ENCODE data around the gene HLCS.

HLCS gene

DNA sequence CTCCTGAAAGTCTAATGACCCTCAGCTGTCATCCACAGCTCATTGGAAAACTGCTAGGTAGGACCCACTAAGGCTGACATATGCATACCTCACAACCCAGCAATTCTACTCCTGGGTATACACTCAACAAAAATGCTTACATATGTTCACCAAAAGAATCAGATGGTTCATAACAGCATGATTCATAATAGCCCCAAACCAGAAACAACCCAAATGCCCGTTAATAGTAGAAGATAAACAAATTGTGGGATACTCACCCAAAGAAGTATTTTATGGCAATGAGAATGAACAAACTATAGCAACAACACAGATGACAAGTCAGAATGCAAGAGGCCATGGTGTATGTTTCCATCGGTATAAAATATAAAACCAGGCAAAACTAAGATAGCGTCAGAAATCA, 124.6 kb downstream of the HLCS start:
- H3K36me3 ChIP-seq (ENCODE audit: low read length) = no peaks in the 10 kb centered on the region
- no peak overlapping the region for H2AFZ ChIP-seq (ENCODE audit: low read depth, low read length, severe bottlenecking)
- TF ChIP-seq EZH2phosphoT487 (conservative IDR thresholded peaks at IDR 0.05; ENCODE audit: low read length) = no peak
- TF ChIP-seq, protein P1, sequence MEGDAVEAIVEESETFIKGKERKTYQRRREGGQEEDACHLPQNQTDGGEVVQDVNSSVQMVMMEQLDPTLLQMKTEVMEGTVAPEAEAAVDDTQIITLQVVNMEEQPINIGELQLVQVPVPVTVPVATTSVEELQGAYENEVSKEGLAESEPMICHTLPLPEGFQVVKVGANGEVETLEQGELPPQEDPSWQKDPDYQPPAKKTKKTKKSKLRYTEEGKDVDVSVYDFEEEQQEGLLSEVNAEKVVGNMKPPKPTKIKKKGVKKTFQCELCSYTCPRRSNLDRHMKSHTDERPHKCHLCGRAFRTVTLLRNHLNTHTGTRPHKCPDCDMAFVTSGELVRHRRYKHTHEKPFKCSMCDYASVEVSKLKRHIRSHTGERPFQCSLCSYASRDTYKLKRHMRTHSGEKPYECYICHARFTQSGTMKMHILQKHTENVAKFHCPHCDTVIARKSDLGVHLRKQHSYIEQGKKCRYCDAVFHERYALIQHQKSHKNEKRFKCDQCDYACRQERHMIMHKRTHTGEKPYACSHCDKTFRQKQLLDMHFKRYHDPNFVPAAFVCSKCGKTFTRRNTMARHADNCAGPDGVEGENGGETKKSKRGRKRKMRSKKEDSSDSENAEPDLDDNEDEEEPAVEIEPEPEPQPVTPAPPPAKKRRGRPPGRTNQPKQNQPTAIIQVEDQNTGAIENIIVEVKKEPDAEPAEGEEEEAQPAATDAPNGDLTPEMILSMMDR (IDR thresholded peaks at IDR 0.05; ENCODE audit: insufficient read depth, low read length, poor library complexity, severe bottlenecking) = no peak
- no peaks in the 10 kb centered on the region for H3K9me2 ChIP-seq (replicated peaks; ENCODE audit: insufficient read depth, low read length)
- H3K79me2 ChIP-seq (ENCODE audit: insufficient read depth, low read length) = no peaks in the 10 kb centered on the region
- no peak overlapping the region for H3K4me2 ChIP-seq (ENCODE audit: low read depth, low read length, poor library complexity, severe bottlenecking)
- H4K20me1 ChIP-seq (ENCODE audit: low read depth, low read length) = no peaks in the 10 kb centered on the region
- H3K9me3 ChIP-seq (ENCODE audit: insufficient read depth, low read length) = no peaks in the 10 kb centered on the region
- H3K27ac ChIP-seq (ENCODE audit: low read depth, low read length) = no peak overlapping the region
- no peaks in the 10 kb centered on the region for H3F3A ChIP-seq (ENCODE audit: insufficient read depth)
- H3K4me3 ChIP-seq (ENCODE audit: insufficient read depth, low read length, poor library complexity, severe bottlenecking) = no peak overlapping the region
- H3K9ac ChIP-seq (ENCODE audit: low read length) = no peak overlapping the region
- H3K27me3 ChIP-seq (ENCODE audit: low read length) = no peaks in the 10 kb centered on the region

DNA sequence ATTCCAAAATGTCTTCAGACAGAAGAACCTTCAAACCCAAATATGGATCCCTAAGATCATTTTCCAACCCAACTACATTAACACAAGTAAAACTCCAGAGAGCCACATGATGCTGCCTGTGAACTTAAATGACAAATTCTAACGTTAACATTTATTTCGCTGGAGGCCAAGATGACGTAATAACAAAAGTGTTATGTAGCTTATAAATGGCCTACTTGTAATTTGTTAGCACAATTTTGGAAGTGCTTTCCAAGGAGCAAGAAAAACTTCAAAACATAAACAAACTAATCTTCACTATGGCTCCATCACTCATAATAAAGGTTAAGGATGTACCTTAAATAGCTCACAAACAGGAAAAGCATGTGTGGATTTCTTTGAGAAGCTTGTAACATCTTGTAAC, 126.7 kb downstream of the HLCS start:
- TF ChIP-seq EZH2phosphoT487 (conservative IDR thresholded peaks at IDR 0.05; ENCODE audit: low read length) = no peak
- TF ChIP-seq, protein P1 (IDR thresholded peaks at IDR 0.05; ENCODE audit: insufficient read depth, low read length, poor library complexity, severe bottlenecking) = no peak
- H2AFZ ChIP-seq (ENCODE audit: low read depth, low read length, severe bottlenecking) = no peak overlapping the region
- H3K79me2 ChIP-seq (ENCODE audit: insufficient read depth, low read length) = no peaks in the 10 kb centered on the region

DNA sequence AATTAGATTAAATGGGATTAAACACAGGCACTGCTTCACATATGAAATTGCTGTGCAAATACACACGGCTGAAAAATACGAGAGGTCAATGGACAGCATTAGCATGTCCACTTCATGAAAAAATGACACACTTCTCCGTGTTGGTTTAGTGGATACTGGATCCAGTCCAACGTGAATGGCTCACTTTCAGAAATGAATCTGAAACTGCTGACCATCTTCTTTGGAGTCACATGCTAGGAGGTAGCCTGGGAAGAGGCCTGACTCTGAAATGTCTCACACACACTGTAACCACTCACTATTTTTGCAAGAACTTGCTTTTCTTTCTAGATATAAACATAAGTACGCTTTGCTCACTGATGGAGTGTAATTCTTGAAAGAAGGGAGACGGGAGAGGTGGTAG, 127.3 kb downstream of the HLCS start:
- no peak for TF ChIP-seq EZH2phosphoT487 (conservative IDR thresholded peaks at IDR 0.05; ENCODE audit: low read length)
- TF ChIP-seq, protein P1 (IDR thresholded peaks at IDR 0.05; ENCODE audit: insufficient read depth, low read length, poor library complexity, severe bottlenecking) = no peak
- Histone ChIP-seq H3K9me2 (replicated peaks; ENCODE audit: insufficient read depth, low read length) (no peaks in the 10 kb centered on the region), H3K9ac (ENCODE audit: low read length) (no peak overlapping the region), H3K9me3 (ENCODE audit: insufficient read depth, low read length) (no peaks in the 10 kb centered on the region), H3K79me2 (ENCODE audit: insufficient read depth, low read length) (no peaks in the 10 kb centered on the region), H4K20me1 (ENCODE audit: low read depth, low read length) (no peaks in the 10 kb centered on the region), H3K4me2 (ENCODE audit: low read depth, low read length, poor library complexity, severe bottlenecking) (no peak overlapping the region), H3K27me3 (ENCODE audit: low read length) (no peaks in the 10 kb centered on the region), H3K36me3 (ENCODE audit: low read length) (no peaks in the 10 kb centered on the region), H3F3A (ENCODE audit: insufficient read depth) (no peaks in the 10 kb centered on the region), H3K4me3 (ENCODE audit: insufficient read depth, low read length, poor library complexity, severe bottlenecking) (no peak overlapping the region), H3K27ac (ENCODE audit: low read depth, low read length) (no peak overlapping the region), H2AFZ (ENCODE audit: low read depth, low read length, severe bottlenecking) (no peak overlapping the region)

More for the DNA sequence above, 126.7 kb downstream of the HLCS start:
- no peaks in the 10 kb centered on the region for H3K36me3 ChIP-seq (ENCODE audit: low read length)
- no peak overlapping the region for H3K9ac ChIP-seq (ENCODE audit: low read length)
- H3K27me3 ChIP-seq (ENCODE audit: low read length) = no peaks in the 10 kb centered on the region
- H3K9me3 ChIP-seq (ENCODE audit: insufficient read depth, low read length) = no peaks in the 10 kb centered on the region
- H3K27ac ChIP-seq (ENCODE audit: low read depth, low read length) = no peak overlapping the region
- H3F3A ChIP-seq (ENCODE audit: insufficient read depth) = no peaks in the 10 kb centered on the region
- H3K9me2 ChIP-seq (replicated peaks; ENCODE audit: insufficient read depth, low read length) = no peaks in the 10 kb centered on the region
- H3K4me2 ChIP-seq (ENCODE audit: low read depth, low read length, poor library complexity, severe bottlenecking) = no peak overlapping the region
- H3K4me3 ChIP-seq (ENCODE audit: insufficient read depth, low read length, poor library complexity, severe bottlenecking) = no peak overlapping the region
- H4K20me1 ChIP-seq (ENCODE audit: low read depth, low read length) = no peaks in the 10 kb centered on the region

Measured in SU-DHL-6 (cell line).